Neural cell (in vitro differentiated cells): Measurements from ENCODE around the gene STX7.

Experiments
- CTCF ChIP-seq: fragments of 450-650 bp; IDR thresholded peaks from 2 replicates; pipeline ENCODE4 v1.5.1; 2014; ENCODE audit warnings: antibody characterized with exemption, mild to moderate bottlenecking, moderate library complexity; ENCODE audit not compliant: poor library complexity, severe bottlenecking
- EP300 ChIP-seq: fragments of 450-650 bp; conservative IDR thresholded peaks from 2 replicates; pipeline ENCODE4 v1.6.1; 2014; ENCODE audit warnings: antibody characterized with exemption, mild to moderate bottlenecking, moderate library complexity; ENCODE audit not compliant: poor library complexity, severe bottlenecking
- POLR2AphosphoS5 ChIP-seq: IDR thresholded peaks from 2 replicates; pipeline ENCODE4 v1.6.1; 2012
- REST ChIP-seq: IDR thresholded peaks from 2 replicates; pipeline ENCODE4 v1.6.1; 2012; ENCODE audit warnings: borderline replicate concordance
- SMC3 ChIP-seq: fragments of 450-650 bp; conservative IDR thresholded peaks from 2 replicates; pipeline ENCODE4 v1.6.1; 2014; ENCODE audit warnings: antibody characterized with exemption, mild to moderate bottlenecking, moderate library complexity; ENCODE audit not compliant: poor library complexity
- TAF1 ChIP-seq: IDR thresholded peaks from 2 replicates; pipeline ENCODE4 v1.6.1; 2012; ENCODE audit warnings: low read depth

GRCh38 chr6:132506869-132507808 is 5.8 kb downstream of the STX7 start:
- TF ChIP-seq POLR2AphosphoS5 (no peak), EP300 (no peak), CTCF (no peak), SMC3 (no peak), TAF1 (no peak), REST (no peak)
